ENCODE data around the gene DUSP8.

DNA sequence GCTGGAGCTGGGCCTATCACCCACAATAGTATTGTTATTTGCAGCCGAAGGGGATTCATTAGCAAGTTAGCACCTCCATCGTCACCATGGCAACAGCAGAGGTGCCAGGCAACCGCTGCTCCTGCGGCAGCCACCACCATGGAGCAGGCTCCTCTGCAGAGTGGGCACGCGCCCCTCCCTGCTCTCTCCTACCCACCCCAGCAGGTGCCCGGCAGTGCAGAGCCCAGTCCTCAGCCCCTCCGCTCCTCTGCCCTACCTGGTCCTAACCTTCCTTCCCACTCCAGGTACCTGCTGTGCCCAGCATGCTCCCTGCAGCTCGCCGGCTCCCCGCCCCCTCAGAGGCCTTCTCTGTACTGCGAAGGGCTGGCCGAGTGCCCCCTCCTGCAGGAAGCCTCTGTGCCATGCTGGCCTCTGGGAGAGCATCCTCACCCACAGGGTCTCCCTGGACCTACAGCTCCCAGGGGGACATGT is 3.6 kb downstream of the DUSP8 start:
- TF ChIP-seq, protein P1, sequence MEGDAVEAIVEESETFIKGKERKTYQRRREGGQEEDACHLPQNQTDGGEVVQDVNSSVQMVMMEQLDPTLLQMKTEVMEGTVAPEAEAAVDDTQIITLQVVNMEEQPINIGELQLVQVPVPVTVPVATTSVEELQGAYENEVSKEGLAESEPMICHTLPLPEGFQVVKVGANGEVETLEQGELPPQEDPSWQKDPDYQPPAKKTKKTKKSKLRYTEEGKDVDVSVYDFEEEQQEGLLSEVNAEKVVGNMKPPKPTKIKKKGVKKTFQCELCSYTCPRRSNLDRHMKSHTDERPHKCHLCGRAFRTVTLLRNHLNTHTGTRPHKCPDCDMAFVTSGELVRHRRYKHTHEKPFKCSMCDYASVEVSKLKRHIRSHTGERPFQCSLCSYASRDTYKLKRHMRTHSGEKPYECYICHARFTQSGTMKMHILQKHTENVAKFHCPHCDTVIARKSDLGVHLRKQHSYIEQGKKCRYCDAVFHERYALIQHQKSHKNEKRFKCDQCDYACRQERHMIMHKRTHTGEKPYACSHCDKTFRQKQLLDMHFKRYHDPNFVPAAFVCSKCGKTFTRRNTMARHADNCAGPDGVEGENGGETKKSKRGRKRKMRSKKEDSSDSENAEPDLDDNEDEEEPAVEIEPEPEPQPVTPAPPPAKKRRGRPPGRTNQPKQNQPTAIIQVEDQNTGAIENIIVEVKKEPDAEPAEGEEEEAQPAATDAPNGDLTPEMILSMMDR (IDR thresholded peaks at IDR 0.05; ENCODE audit: poor library complexity, severe bottlenecking), result no peak
- no peak for TF ChIP-seq SMC3 (conservative IDR thresholded peaks at IDR 0.05; ENCODE audit: poor library complexity)
- peak; percentile 61 for TF ChIP-seq EP300 (conservative IDR thresholded peaks at IDR 0.05; ENCODE audit: poor library complexity, severe bottlenecking)
- no peak for TF ChIP-seq RAD21 (conservative IDR thresholded peaks at IDR 0.05)
- TF ChIP-seq EZH2 (IDR thresholded peaks at IDR 0.05; ENCODE audit: borderline replicate concordance, insufficient read depth, low read length, poor library complexity, severe bottlenecking), result no peak
